ENCODE results near the gene PARD3B.

- TF ChIP-seq POLR2A (IDR thresholded peaks at IDR 0.05; ENCODE audit: low read length) (no peak), GATA1 (IDR thresholded peaks at IDR 0.05; ENCODE audit: low read depth, low read length) (no peak)
Observed at GRCh38 chr2:205056151-205056561, 510.9 kb downstream of the PARD3B start.

Data from erythroblast (primary cell).